ENCODE measurements around the gene TMCO5A. TPM values are rescaled to one million over a fixed set of nuclear protein-coding genes. Genes with fewer than 3 reads are reported as not detected.
"Not testable (repeated sequence)": the region's sequence is repeated elsewhere in the genome, so short reads cannot be mapped to it uniquely, and the experiment has no call there.

Gene TMCO5A
- polyA plus RNA-seq (ENCODE audit: insufficient read length in 3 of 3), result not detected

GRCh38 chr15:37934340-37934739 lies at the start of gene TMCO5A:
TMCO5A (plus strand) TSS chr15:37934640; CDS start chr15:37936324, 1,684 bp downstream.
- DNase-seq (ENCODE audit: low read depth in 3 of 3, low spot score in 2 of 3), result no peak

GRCh38 chr15:37885651-37886050 lies 48.8 kb upstream of the TMCO5A start:
- no peak for DNase-seq (ENCODE audit: low read depth in 3 of 3, low spot score in 2 of 3)

DNA sequence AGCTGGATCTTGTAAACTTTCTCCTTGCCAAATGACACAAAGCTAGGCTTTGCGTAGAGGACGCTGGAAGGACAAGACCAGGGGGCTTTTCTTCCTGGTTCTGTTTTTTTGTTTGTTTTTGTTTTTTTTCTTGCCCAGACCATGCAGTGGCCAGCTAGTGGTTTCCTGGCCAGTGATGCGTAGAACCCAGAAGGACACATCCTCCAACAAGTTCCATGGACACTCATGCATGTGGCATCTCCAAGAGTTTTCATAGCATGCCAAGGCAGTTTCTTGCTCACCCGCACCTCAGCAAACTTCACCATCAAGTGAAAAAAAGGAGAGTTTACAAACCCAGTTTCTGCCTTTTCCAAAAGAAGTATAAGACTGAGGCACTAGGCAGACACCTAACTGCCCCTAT lies 46.1 kb upstream of the TMCO5A start:
- no peak for DNase-seq (ENCODE audit: low read depth in 3 of 3, low spot score in 2 of 3)

DNA sequence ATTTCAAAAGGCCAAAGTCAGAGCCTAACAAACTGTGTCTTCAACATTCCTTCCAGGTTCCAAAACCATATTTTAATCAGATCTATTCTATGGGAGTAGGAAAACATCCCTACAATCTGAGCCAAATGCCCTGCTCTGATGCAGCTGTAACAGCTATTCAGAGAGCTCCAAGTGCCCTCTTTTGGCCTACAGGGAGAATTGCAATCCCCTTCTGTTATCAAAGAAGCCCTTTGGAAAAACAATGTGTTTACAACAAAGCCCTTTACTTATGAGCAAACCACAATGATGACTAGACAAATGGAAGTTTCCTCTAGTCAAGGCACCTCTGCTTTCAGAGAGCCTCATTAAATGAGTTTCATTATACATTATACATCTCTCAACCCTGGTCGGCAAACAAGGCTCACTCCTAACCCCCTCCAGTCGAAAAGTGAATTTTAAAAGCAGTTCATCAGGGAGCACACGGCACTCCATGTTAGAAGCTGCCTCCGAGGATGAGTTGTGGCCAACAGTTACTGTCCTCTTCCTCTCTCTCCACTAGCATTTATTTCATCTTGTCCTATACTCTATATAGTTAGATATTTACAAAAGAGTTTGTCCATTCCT lies 42.6 kb upstream of the TMCO5A start:
- DNase-seq (ENCODE audit: low read depth in 3 of 3, low spot score in 2 of 3), result no peak

- DNase-seq (ENCODE audit: low read depth in 3 of 3, low spot score in 2 of 3), result no peak
Measured at GRCh38 chr15:37893309-37893708, 41.1 kb upstream of the TMCO5A start.

DNA sequence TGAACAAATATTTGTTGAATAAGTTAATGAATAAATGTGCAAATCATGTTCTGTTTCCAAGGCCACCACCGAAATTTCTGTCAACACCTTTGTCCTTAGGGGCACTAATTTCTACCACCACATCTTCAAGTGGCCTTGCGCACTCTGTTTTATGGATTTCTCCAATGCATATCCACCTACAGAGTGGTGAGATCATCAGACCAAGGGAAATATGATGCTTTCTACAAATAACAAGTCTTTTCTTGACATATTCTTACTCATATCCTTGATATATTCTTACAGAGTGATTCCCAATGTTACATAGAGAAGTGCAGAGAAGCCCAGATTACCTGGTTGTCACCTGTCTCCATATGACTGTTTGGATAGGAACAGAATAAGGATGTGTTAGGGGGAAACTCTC lies 36.1 kb upstream of the TMCO5A start:
- DNase-seq (ENCODE audit: low read depth in 3 of 3, low spot score in 2 of 3), result no peak

GRCh38 chr15:37900326-37901221 lies 33.9 kb upstream of the TMCO5A start:
- no peak for DNase-seq (ENCODE audit: low read depth in 3 of 3, low spot score in 2 of 3)

DNA sequence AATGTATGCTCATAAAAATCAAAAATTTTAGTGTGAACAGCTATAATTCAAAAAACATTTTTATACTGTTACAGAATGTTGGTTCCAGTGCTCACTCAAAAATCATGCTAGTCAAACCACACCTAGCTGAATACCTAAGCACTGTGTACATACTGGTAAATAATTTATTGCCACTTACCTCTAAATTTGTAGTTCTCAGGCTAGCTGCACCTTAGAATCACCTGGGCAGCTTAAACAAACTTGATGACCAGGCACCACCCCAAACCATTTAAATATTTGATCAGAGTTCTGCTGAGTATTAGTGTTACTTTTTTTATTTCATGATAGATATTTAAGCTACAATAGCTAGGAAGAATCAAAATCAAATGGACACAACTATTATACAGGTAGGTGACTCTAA lies 32.3 kb upstream of the TMCO5A start:
- DNase-seq (ENCODE audit: low read depth in 3 of 3, low spot score in 2 of 3), result no peak

DNA sequence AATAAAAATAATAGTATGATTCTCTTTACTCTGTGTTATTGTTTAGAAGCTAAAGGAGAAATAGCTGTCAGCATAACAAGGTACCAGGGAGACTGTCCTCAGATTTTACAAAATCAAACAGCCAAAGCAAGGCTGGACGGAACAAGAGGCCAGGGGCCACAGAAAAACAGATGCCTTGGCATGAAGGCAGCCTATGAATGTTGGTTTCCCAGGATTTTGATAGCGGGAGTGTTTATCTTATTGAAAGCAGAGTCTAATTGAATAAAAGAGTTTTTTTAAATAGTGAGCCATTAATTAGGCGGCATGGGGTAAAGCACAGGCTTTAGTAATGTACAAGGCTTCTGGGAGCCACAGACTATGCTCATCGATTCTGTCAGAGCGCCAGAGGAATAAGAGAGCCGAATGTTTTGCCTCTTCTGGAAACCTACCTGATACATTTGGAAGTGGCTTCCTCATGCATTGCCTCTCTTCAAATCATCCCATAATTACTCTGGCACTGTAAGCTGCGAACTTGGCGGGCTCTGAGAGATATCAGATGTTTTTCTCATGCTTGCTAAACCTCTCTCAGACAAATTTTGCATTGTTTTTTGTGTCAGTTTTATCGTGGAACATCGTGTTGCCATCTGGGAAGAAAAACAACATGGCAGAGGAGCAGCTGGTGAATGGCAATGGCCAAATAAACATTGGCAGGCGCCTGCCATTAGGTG lies 30.4 kb upstream of the TMCO5A start:
- DNase-seq (ENCODE audit: low read depth in 3 of 3, low spot score in 2 of 3), result no peak

- no peak for DNase-seq (ENCODE audit: low read depth in 3 of 3, low spot score in 2 of 3)
Measured at GRCh38 chr15:37907136-37907535, 27.3 kb upstream of the TMCO5A start.

- no peak for DNase-seq (ENCODE audit: low read depth in 3 of 3, low spot score in 2 of 3)
Measured at GRCh38 chr15:37921527-37922385, 12.7 kb upstream of the TMCO5A start.

GRCh38 chr15:37926136-37926535 lies 8.3 kb upstream of the TMCO5A start:
- DNase-seq (ENCODE audit: low read depth in 3 of 3, low spot score in 2 of 3), result no peak

GRCh38 chr15:37929238-37929637 lies 5.2 kb upstream of the TMCO5A start:
- no peak for DNase-seq (ENCODE audit: low read depth in 3 of 3, low spot score in 2 of 3)

- no peak for DNase-seq (ENCODE audit: low read depth in 3 of 3, low spot score in 2 of 3)
Measured at GRCh38 chr15:37931321-37931720, 3.1 kb upstream of the TMCO5A start.

- no peak for DNase-seq (ENCODE audit: low read depth in 3 of 3, low spot score in 2 of 3)
Measured at GRCh38 chr15:37931868-37932267, 2.6 kb upstream of the TMCO5A start.

DNA sequence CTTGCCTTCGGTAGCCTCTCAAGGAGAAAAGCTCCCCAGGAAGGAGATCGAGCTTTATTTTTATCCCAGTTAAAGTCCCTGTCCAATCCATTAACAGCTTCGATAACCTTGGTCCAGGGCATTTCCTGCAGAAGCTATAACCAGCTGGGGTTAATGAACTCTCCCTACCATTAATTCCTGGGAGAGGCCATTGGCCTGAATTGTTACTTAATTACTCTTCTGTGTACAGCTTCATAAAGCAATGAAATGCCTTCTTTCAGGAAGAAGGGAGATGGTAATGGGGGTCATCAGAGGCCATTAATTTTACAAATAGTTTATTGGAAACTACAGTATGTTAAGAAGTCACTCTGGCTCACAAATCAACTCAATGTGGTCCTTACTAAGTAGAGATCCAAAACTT lies 1.9 kb upstream of the TMCO5A start:
- DNase-seq (ENCODE audit: low read depth in 3 of 3, low spot score in 2 of 3), result no peak

GRCh38 chr15:37933666-37934065 lies 774 bp upstream of the TMCO5A start:
- DNase-seq (ENCODE audit: low read depth in 3 of 3, low spot score in 2 of 3), result no peak

DNA sequence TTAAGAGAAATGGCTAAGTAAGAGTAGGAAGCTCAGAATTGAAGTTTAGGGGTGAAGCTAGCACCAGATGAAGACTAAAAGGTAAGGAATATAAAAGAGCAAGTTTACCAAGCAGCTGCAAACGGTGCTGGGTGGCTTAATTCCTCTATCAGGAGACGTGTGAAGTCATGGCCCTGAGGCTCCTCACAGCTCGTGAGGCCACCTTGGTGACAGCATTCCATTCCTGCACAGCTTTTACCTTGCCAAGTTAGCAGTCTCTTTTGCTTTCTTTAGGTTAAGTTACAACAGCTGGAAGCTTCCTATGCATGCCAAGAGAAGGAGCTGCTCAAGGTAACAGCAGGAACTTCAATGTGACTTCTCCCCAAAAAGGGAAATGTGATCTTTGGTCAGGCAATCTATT lies 6.4 kb downstream of the TMCO5A start:
- no peak for DNase-seq (ENCODE audit: low read depth in 3 of 3, low spot score in 2 of 3)

- DNase-seq (ENCODE audit: low read depth in 3 of 3, low spot score in 2 of 3), result no peak
Measured at GRCh38 chr15:37941779-37942178, 7.3 kb downstream of the TMCO5A start.

DNA sequence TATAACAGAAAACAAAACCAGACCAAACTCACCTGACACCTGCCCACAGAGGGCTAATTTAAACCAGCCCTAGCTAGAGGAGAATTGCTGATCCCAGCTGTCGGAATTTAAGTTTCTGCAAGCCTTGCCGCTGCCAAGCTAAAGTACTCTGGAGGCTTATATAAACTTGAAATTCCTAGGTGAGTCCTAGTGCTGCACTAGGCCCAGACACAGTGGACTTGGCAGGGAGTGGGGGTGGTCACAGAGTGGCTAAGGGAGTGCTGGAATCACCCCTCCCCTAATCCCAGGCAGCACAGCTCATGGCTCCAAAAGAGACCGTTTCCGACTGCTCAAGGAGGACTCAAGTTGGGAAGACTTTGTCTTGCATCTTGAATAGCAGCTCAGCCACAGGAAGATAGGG lies 17.6 kb downstream of the TMCO5A start:
- no peak for DNase-seq (ENCODE audit: low read depth in 3 of 3, low spot score in 2 of 3)

GRCh38 chr15:37960742-37961141 lies 26.3 kb downstream of the TMCO5A start:
- DNase-seq (ENCODE audit: low read depth in 3 of 3, low spot score in 2 of 3), result not testable (repeated sequence)

Measured in right renal cortex interstitium (tissue), 3 donors.